HG03439 (cell line): Measurements from ENCODE around the gene PHGDH.

ENCODE experiments used
- ATAC-seq: cut with Tn5 transposase; IDR thresholded peaks from one replicate; pipeline ENCODE4 v1.9.1; 2021; ENCODE audit warnings: mild to moderate bottlenecking, moderate library complexity; ENCODE audit not compliant: unreplicated experiment

Gene PHGDH

DNA sequence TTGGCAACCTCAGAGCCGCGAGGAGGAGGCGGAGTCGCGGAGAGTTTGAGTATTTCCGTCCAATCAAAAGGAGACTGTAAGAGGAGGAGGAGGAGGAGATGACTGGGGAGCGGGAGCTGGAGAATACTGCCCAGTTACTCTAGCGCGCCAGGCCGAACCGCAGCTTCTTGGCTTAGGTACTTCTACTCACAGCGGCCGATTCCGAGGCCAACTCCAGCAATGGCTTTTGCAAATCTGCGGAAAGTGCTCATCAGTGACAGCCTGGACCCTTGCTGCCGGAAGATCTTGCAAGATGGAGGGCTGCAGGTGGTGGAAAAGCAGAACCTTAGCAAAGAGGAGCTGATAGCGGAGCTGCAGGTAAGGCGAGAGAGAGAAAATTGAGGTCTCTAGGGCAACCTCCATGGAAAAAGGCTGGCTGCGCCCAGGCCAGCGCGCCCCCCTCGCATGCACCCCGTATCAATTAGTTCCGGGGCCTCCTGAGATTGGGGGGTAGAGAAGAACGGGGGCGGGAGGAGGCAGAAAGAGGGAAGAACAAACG, at the start of gene PHGDH:
Gene PHGDH (plus strand): TSS at position 131 of the 538 bp plus-strand sequence. CDS start 89 bp downstream, at position 220.
- ATAC-seq = no peak

- ATAC-seq = peak; percentile 58
Observed at GRCh38 chr1:119662034-119662437, 49.7 kb upstream of the PHGDH start.

DNA sequence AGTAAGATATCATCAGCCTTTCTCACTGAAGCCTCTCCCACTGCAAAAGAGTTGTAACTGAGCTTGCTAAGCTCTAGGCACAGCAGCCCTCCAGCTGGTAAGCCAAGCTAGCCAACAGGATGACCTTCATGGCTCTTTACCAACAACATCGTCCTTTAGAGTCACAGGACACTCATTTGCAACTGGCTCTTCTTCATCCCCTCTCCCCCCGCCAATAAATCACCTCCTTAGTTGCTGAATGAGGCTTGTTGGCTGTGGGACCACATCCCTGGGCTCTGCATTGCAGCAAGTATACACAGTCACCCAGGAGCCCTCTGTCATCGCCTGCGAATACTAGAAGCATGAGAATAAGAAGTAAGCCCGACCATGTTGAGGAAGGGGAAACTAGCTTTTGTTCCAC, 47.7 kb upstream of the PHGDH start:
- ATAC-seq = no peak

- ATAC-seq = no peak
Observed at GRCh38 chr1:119667173-119667572, 44.6 kb upstream of the PHGDH start.

DNA sequence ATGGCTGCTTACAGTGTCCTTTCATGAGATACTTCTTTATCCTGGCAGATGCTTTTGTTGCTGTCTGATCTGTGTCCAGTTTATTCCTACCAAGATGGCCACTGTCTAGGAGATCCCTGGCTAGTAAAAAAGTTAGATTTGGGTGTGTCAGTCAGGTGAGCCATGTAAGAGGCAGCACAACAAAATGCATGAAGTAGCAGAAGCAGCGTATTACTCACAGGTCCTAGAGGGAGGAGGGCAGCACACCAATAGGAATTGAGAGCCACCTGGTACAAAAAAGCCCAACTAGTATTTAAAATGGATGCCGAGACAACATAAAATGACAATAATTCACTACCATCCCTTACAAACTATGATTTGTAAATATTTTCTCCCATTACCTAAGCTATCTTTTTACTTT, 40.8 kb upstream of the PHGDH start:
- no peak for ATAC-seq

- no peak for ATAC-seq
Observed at GRCh38 chr1:119673171-119673940, 38.4 kb upstream of the PHGDH start.

- no peak for ATAC-seq
Observed at GRCh38 chr1:119674111-119674526, 37.6 kb upstream of the PHGDH start.

DNA sequence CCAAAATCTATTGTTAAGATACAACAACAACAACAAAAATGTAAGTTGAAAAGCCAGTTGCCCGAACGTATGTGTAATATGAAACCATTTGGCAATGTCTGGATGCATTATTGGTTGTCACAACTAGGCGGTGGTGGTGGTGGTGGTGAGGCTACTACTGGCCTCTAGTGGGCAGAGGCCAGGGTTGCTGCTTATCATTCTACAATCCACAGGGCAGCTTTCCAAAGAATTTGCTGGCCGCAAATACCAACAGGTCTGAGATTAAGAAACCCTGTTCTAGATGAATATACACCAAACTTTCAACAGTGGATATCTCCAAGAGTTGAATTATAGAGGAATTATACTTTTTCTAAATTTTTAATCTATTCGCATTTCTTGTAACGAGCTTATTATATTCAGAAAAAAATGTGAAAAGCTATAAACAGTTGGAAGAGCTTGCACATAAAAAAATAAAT, 36.9 kb upstream of the PHGDH start:
- no peak for ATAC-seq

GRCh38 chr1:119675349-119676345, 36.1 kb upstream of the PHGDH start:
- no peak for ATAC-seq

DNA sequence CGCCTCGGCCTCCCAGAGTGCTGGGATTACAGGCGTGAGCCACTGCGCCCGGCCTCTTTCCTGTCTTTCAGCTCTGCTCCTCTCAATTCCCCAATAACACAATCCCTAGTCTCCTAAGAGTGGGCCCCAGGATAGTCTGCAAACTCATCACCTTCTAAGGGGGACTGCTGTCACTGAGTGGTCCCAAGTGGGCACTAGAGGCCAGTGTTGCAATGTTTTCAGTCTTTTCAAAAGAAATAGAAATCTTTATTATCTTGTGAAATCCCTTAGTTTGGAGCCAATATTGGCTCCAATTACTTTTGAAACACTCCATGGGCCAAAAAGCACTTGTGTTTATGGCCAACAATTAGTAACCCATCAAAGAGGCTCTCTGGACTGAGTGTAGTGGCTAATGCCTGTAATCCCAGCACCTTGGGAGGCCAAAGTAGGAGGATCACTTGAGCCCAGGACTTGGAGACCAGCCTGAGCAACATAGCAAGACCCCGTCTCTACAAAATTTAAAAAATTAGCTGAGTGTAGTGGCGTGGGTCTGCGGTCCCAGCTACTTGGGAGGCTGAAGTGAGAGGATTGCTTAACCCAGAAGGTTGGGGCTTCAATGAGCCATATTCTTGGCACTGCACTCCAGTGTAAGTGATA, 35.0 kb upstream of the PHGDH start:
- no peak for ATAC-seq

- no peak for ATAC-seq
Observed at GRCh38 chr1:119679223-119679622, 32.5 kb upstream of the PHGDH start.

GRCh38 chr1:119680193-119680592, 31.5 kb upstream of the PHGDH start:
- ATAC-seq = no peak

DNA sequence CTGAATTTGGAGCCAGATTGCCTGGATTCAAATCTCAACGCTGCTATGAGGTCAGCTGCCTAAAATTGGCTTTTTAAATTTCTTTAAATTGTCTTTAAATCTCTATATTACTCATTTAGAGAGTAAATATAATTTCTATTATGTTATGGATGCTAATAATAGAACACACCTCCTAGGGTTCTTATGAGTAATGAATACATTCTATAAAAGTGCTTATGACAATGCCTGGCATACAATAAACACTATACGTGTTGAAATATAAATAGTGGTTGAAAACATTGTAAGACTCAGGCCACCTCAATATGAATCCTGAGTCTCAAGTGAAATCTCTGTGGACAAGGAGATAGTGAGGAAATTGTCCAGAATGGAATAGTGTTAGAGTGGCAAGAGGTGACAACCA, 31.0 kb upstream of the PHGDH start:
- no peak for ATAC-seq

- no peak for ATAC-seq
Observed at GRCh38 chr1:119681560-119681959, 30.2 kb upstream of the PHGDH start.

- ATAC-seq = no peak
Observed at GRCh38 chr1:119682141-119682540, 29.6 kb upstream of the PHGDH start.

GRCh38 chr1:119683893-119684292, 27.8 kb upstream of the PHGDH start:
- ATAC-seq = no peak

DNA sequence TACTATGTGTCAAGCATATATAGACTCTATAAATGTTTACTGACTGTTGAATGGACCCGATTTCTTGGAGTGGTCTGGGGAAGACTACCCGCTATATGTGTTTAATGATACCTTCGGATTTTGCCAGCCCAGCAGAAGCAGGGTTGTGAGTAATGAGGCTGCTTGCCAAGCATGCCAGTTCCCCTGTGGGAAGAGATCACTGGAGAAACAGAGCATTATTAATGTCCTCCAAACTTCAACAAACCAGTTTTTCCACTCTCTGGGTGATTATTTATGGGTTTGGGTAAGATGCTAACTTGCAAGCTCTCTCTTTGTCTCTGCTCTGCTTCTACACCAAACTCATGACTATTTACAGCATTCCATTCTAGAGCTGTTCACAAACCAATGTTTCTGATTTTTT, 25.1 kb upstream of the PHGDH start:
- ATAC-seq = no peak

DNA sequence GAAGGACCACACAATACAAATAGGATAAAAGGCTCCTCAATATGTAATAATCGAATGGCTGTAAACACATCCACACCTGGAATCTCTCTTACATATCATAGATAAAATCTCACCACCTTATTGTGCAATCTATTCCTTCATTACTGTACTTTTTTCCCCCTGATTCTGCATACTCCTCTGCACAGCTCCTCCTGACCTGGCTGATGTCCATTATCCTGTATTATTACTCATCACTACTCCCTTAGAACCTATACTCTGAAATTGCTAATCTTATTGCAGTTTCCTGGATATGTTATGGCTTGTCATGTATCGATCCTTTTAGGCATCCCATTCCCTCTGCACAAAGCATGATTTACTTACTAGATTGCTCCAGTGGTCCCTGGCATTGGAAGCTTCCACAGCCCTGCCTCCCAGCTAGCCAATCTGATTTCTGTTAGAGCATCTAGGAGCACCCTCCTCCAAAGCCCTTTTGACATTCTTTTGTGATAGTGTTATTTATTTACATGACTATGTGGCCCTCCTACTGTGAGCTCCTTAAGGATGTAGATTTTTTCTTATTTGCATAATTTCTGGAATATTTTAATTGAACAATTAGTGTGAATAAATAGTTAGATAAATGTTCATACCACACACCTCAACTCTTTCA, 24.2 kb upstream of the PHGDH start:
- no peak for ATAC-seq

DNA sequence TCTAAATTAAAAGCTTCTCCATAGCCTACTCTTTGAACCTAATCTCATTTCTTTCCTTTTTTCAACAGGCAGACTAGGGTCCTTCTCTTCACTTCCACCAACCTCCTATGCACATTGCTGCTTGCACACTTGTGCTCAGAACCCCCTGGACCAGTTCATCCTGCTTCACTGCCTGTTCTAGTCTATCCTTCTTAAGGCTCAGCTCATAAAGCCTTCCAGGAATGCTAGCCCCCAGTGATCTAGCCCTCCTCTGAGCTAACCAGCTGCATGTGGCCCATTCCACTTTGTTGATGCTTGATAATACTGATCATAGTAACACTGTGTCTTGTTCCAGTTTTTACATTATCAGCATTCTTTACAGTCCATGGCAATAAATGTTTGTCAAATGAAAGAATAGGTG, 22.9 kb upstream of the PHGDH start:
- ATAC-seq = no peak

DNA sequence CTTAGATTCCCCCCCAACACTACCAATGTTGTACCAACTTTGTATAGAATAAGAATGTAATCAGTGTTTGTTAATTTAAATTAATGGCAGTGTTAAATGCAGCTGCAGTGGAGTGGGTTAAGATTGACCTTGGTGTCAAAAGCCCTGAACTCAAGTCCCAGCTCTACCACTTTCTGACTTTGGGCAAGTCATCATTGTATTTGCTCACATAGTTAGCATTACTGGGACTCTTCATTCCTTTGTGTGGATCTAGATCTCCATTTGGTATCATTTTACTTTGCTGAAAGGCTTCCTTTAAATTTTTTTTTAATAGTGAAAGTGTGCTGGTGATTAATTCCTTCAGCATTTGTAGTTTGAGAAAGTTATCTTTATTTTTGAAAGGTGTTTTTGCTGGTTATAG, 22.2 kb upstream of the PHGDH start:
- ATAC-seq = no peak
